Spleen (tissue), 11 donors: ENCODE data around the gene TMEM220. TPM values are rescaled to one million over a fixed set of nuclear protein-coding genes. Genes with fewer than 3 reads are reported as not detected.
A peak's percentile ranks its signal among the peaks of the same experiment; 100 is the strongest.

Experiments used
- DNase-seq: peaks from one replicate; pipeline ENCODE4 v3.0.0-alpha.2; 2020
- H3K27ac ChIP-seq, 8 donors: fragments of 200-600 bp; sonication (generic) in 7 of 8; 1 replicate in 4 of 8; 2 replicates in 4 of 8; pipeline versions ENCODE4 v1.5.0 to v1.8.0; 2016 to 2021; ENCODE audit warnings: inconsistent platforms in 4 of 8, mild to moderate bottlenecking in 4 of 8, moderate library complexity in 1 of 8
- H3K27me3 ChIP-seq, 7 donors: fragments of 200-600 bp; sonication (generic) in 6 of 7; replicated peaks in 1 of 7; 1 replicate in 4 of 7; 2 replicates in 3 of 7; pipeline versions ENCODE4 v1.5.0 to v1.8.0; 2016 to 2021; ENCODE audit warnings: inconsistent platforms in 3 of 7, mild to moderate bottlenecking in 1 of 7
- H3K36me3 ChIP-seq, 6 donors: fragments of 200-600 bp; sonication (generic) in 5 of 6; 1 replicate in 4 of 6; 2 replicates in 2 of 6; pipeline versions ENCODE4 v1.5.0 to v1.8.0; 2016 to 2021; ENCODE audit warnings: inconsistent platforms in 2 of 6
- H3K4me1 ChIP-seq, 6 donors: fragments of 200-600 bp; sonication (generic) in 5 of 6; 1 replicate in 3 of 6; 2 replicates in 3 of 6; pipeline versions ENCODE4 v1.5.0 to v1.8.0; 2016 to 2021; ENCODE audit warnings: inconsistent platforms in 3 of 6
- H3K4me3 ChIP-seq, 8 donors: fragments of 200-600 bp; sonication (generic) in 7 of 8; 1 replicate in 4 of 8; 2 replicates in 4 of 8; pipeline versions ENCODE4 v1.5.0 to v1.8.0; 2016 to 2021; ENCODE audit warnings: inconsistent platforms in 4 of 8, mild to moderate bottlenecking in 4 of 8, moderate library complexity in 2 of 8
- H3K9me3 ChIP-seq, 8 donors: fragments of 200-600 bp; sonication (generic) in 7 of 8; 1 replicate in 4 of 8; 2 replicates in 4 of 8; pipeline versions ENCODE4 v1.5.0 to v1.8.0; 2016 to 2021; ENCODE audit warnings: inconsistent platforms in 4 of 8
- POLR2A ChIP-seq, 3 donors: fragments of 450-650 bp; IDR thresholded peaks; one replicate each; pipeline ENCODE4 v1.5.1; 2017; ENCODE audit warnings: antibody characterized with exemption in 3 of 3, mild to moderate bottlenecking in 1 of 3
- POLR2AphosphoS5 ChIP-seq, 3 donors: sonication (generic); formaldehyde crosslinking; IDR thresholded peaks; one replicate each; pipeline ENCODE4 v1.5.1; 2017; ENCODE audit warnings: antibody characterized with exemption in 3 of 3
- WGBS, 5 donors: extraction: QIAGEN DNeasy Blood & Tissue Kit in 3 of 5; methylation state at CpG; one replicate each; pipeline versions ENCODE4 v1.1.5 to v1.1.7; 2013 to 2018; 5-methylcytosine and 5-hydroxymethylcytosine counted together
- intact Hi-C: fragments of 100-400 bp; cut with DNase I; formaldehyde crosslinking; loops from one replicate; pipeline ENCODE4 v1.15.0; 2023; ENCODE audit warnings: low total_unique reads
- polyA plus RNA-seq, 3 donors: library from polyadenylated mRNA; stranded (reverse); fragments of 200-250 nt; gene quantifications; one replicate each; pipeline ENCODE4 v1.2.1, GENCODE V29; 2013
- total RNA-seq, 7 donors: library from RNA; depleted of rRNA in 3 of 7; stranded (reverse); fragments of >200 nt in 3 of 7; fragmentation: NEBNext Ultra II Directional in 4 of 7; extraction: Animal tissue kit (Norgen Biotek cat#: 25700) in 4 of 7; gene quantifications; one replicate each; pipeline versions ENCODE4 v1.1.0 to v1.2.1, GENCODE V29; 2016 to 2021
- TF ChIP-seq, protein P1 (sequence below), 11 experiments: fragments of 200-600 bp in 7 of 11; fragments of 450-650 bp in 4 of 11; sonication (generic) in 4 of 11; IDR thresholded peaks in 8 of 11; conservative IDR thresholded peaks in 3 of 11; 1 replicate in 7 of 11; 2 replicates in 4 of 11; pipeline versions ENCODE4 v1.4.0 to v1.8.0; 2016 to 2021; ENCODE audit warnings: antibody characterized with exemption in 11 of 11, inconsistent platforms in 4 of 11, mild to moderate bottlenecking in 1 of 11
- donor health status: healthy with polysubstance abuse.
- donor health status: DM: no; HTN: no; CAD: no; lungs with moderate emphysema.
- donor health status: DM: no; HTN: no; CAD: no.
- donor health status: Bipolar disorder and iron deficiency.
- donor health status: healthy.
- donor health status: DM: no; HTN: no; CAD: no.
- donor health status: DM: yes; HTN: yes; CAD: no.

The TMEM220 gene
- total and polyA plus RNA-seq, 10 donors: 3.6 to 12.1 (median 5.4) TPM

GRCh38 chr17:10687499-10687898, 42.3 kb downstream of the TMEM220 start:
- intact Hi-C loops: no loop called here
- Histone ChIP-seq H3K4me1 (peaks cover 0 to 24% (median 0%) of the 10 kb centered on the region in 6 donors), H3K27me3 (no peaks in the 10 kb centered on the region), H3K9me3 (no peaks in the 10 kb centered on the region), H3K27ac (no peak overlapping the region), H3K36me3 (peaks cover 0 to 97% (median 62%) of the 10 kb centered on the region in 6 donors), H3K4me3 (no peak overlapping the region)
- no peak for DNase-seq
- TF ChIP-seq, protein P1, sequence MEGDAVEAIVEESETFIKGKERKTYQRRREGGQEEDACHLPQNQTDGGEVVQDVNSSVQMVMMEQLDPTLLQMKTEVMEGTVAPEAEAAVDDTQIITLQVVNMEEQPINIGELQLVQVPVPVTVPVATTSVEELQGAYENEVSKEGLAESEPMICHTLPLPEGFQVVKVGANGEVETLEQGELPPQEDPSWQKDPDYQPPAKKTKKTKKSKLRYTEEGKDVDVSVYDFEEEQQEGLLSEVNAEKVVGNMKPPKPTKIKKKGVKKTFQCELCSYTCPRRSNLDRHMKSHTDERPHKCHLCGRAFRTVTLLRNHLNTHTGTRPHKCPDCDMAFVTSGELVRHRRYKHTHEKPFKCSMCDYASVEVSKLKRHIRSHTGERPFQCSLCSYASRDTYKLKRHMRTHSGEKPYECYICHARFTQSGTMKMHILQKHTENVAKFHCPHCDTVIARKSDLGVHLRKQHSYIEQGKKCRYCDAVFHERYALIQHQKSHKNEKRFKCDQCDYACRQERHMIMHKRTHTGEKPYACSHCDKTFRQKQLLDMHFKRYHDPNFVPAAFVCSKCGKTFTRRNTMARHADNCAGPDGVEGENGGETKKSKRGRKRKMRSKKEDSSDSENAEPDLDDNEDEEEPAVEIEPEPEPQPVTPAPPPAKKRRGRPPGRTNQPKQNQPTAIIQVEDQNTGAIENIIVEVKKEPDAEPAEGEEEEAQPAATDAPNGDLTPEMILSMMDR (IDR thresholded peaks at IDR 0.05 in 8 of 11, conservative IDR thresholded peaks at IDR 0.05 in 3 of 11): no peak
- no peak for TF ChIP-seq POLR2AphosphoS5 (IDR thresholded peaks at IDR 0.05)
- TF ChIP-seq POLR2A (IDR thresholded peaks at IDR 0.05): no peak
- WGBS, 5 donors: 80 to 88% (median 87%) methylated on average over 2 of the region's 2 CpGs

- Histone ChIP-seq H3K36me3 (peaks cover 0 to 98% (median 58%) of the 10 kb centered on the region in 6 donors), H3K4me3 (no peak overlapping the region), H3K27ac (no peak overlapping the region), H3K27me3 (no peaks in the 10 kb centered on the region), H3K4me1 (peaks cover 0 to 6% (median 0%) of the 10 kb centered on the region in 6 donors), H3K9me3 (no peaks in the 10 kb centered on the region)
- TF ChIP-seq, protein P1 (IDR thresholded peaks at IDR 0.05 in 8 of 11, conservative IDR thresholded peaks at IDR 0.05 in 3 of 11): peak in 6 of 11 experiments; percentile 15 to 54 (median 36)
- TF ChIP-seq POLR2A (IDR thresholded peaks at IDR 0.05): no peak
- DNase-seq: no peak
- intact Hi-C loops: no loop called here
- WGBS, 5 donors: 52 to 83% (median 58%) methylated on average over 2 of the region's 2 CpGs
These were observed 46.0 kb downstream of the TMEM220 start for GRCh38 chr17:10683853-10684252.

- no peak for DNase-seq
These were observed 47.9 kb downstream of the TMEM220 start for GRCh38 chr17:10681866-10682446.

DNA sequence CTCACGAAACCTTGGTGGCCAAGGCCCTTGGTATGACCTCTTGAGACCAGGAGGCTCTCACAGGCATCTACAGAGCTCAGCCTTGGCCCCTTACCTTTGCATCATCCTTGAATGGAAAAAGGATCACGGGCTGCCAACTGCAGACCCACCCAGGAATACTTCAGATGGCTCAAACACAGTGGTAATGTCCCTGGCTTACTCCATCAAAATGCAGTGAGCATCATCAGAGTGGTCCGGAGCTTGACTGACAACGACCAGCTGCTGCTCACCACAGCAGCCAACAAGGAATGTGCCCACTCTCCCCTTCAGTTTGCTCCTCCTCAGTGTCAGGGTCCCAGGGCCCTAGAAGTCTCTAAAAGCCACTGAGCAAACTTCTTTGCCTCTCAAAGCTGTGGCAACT, 55.1 kb downstream of the TMEM220 start:
- intact Hi-C loops: no loop called here
- TF ChIP-seq POLR2AphosphoS5 (IDR thresholded peaks at IDR 0.05): no peak
- TF ChIP-seq, protein P1 (IDR thresholded peaks at IDR 0.05 in 8 of 11, conservative IDR thresholded peaks at IDR 0.05 in 3 of 11): no peak
- TF ChIP-seq POLR2A (IDR thresholded peaks at IDR 0.05): no peak
- no peak overlapping the region for H3K27ac ChIP-seq
- no peaks in the 10 kb centered on the region for H3K9me3 ChIP-seq
- no peak overlapping the region for H3K4me3 ChIP-seq
- DNase-seq: no peak
- WGBS, 5 donors: 87 to 97% (median 94%) methylated on average over 3 to 4 of the region's 4 CpGs
- H3K36me3 ChIP-seq: peaks cover 0 to 75% (median 39%) of the 10 kb centered on the region in 6 donors
- H3K27me3 ChIP-seq: no peaks in the 10 kb centered on the region
- no peaks in the 10 kb centered on the region for H3K4me1 ChIP-seq

More at GRCh38 chr17:10681866-10682446, 47.9 kb downstream of the TMEM220 start:
- TF ChIP-seq, protein P1 (IDR thresholded peaks at IDR 0.05 in 8 of 11, conservative IDR thresholded peaks at IDR 0.05 in 3 of 11): no peak
- TF ChIP-seq POLR2A (IDR thresholded peaks at IDR 0.05) (no peak), POLR2AphosphoS5 (IDR thresholded peaks at IDR 0.05) (no peak)
- peaks cover 0 to 100% (median 73%) of the 10 kb centered on the region in 6 donors for H3K36me3 ChIP-seq
- H3K9me3 ChIP-seq: no peaks in the 10 kb centered on the region
- H3K4me3 ChIP-seq: no peak overlapping the region
- intact Hi-C loops: no loop called here
- no peaks in the 10 kb centered on the region for H3K4me1 ChIP-seq
- no peaks in the 10 kb centered on the region for H3K27me3 ChIP-seq
- WGBS, 5 donors: 80 to 93% (median 87%) methylated on average over 7 of the region's 7 CpGs
- no peak overlapping the region for H3K27ac ChIP-seq
